IMR-90 (cell line): ENCODE data around the gene ZNF670. TPM values are rescaled to one million over a fixed set of nuclear protein-coding genes. Genes with fewer than 3 reads are reported as not detected.

ENCODE experiments used
- ATAC-seq: fragments of 200-7000 bp; cut with Tn5 transposase; 2 replicates; pipeline ENCODE4 v1.9.1; 2020; ENCODE audit warnings: low read depth, mild to moderate bottlenecking, moderate library complexity
- BruUV-seq: library from RNA; stranded (reverse); fragments of 400-500 nt; replicated peaks from 2 replicates; lab custom pipeline; 2021; lab: Mats Ljungman, UMichigan
- CTCF ChIA-PET: fragments of 300-600 bp; formaldehyde crosslinking; extraction: SDS; loops from one replicate; lab custom pipeline; 2021; ENCODE audit warnings: antibody characterized with exemption; lab: Yijun Ruan, JAX
- POLR2A ChIA-PET: fragments of 300-600 bp; sonication (Branson Sonifier 250); formaldehyde crosslinking; loops from one replicate; lab custom pipeline; 2022; ENCODE audit warnings: antibody characterized with exemption; ENCODE audit not compliant: unreplicated experiment; lab: Charles Lee
- DNase-seq: peaks from one replicate; pipeline ENCODE4 v3.0.0; 2013
- H2AFZ ChIP-seq: replicated peaks from 2 replicates; pipeline ENCODE3; 2013; ENCODE audit warnings: low read length, mild to moderate bottlenecking; ENCODE audit not compliant: poor library complexity
- H2AK5ac ChIP-seq: 2 replicates; pipeline ENCODE4 v1.6.1; 2013; ENCODE audit warnings: low read depth, low read length, inconsistent platforms
- H2AK9ac ChIP-seq: replicated peaks from 2 replicates; pipeline ENCODE3; 2013; ENCODE audit warnings: mild to moderate bottlenecking, low read depth, low read length, moderate library complexity; ENCODE audit not compliant: poor library complexity
- H2BK120ac ChIP-seq: 2 replicates; pipeline ENCODE4 v1.6.1; 2013; ENCODE audit warnings: low read depth, low read length, inconsistent platforms
- H2BK15ac ChIP-seq: 3 replicates; pipeline ENCODE4 v1.6.1; 2013; ENCODE audit warnings: low read depth, low read length, inconsistent platforms
- H2BK20ac ChIP-seq: 2 replicates; pipeline ENCODE4 v1.6.1; 2013; ENCODE audit warnings: low read depth, mild to moderate bottlenecking, inconsistent platforms, low read length, moderate library complexity
- H2BK5ac ChIP-seq: 2 replicates; pipeline ENCODE4 v1.6.1; 2013; ENCODE audit warnings: mild to moderate bottlenecking, low read depth, low read length, inconsistent platforms; ENCODE audit not compliant: poor library complexity, severe bottlenecking
- H3K14ac ChIP-seq: replicated peaks from 2 replicates; pipeline ENCODE4 v1.6.1; 2013; ENCODE audit warnings: low read depth, low read length, inconsistent platforms
- H3K18ac ChIP-seq: 2 replicates; pipeline ENCODE4 v1.6.1; 2013; ENCODE audit warnings: low read depth, low read length, control low read depth
- H3K23ac ChIP-seq: 2 replicates; pipeline ENCODE4 v1.6.1; 2013; ENCODE audit warnings: low read depth, low read length, inconsistent platforms
- H3K27ac ChIP-seq: 2 replicates; pipeline ENCODE4 v1.5.1; 2013; ENCODE audit warnings: mild to moderate bottlenecking, control low read depth, low read length; ENCODE audit not compliant: insufficient read depth
- H3K27me3 ChIP-seq: 2 replicates; pipeline ENCODE4 v1.6.1; 2013; ENCODE audit warnings: low read length; ENCODE audit not compliant: control insufficient read depth, insufficient read depth
- H3K36me3 ChIP-seq: 2 replicates; pipeline ENCODE4 v1.6.1; 2013; ENCODE audit warnings: low read length, mixed read lengths; ENCODE audit not compliant: control insufficient read depth, insufficient read depth
- H3K4ac ChIP-seq: 2 replicates; pipeline ENCODE4 v1.6.1; 2013; ENCODE audit warnings: low read depth, low read length, inconsistent platforms
- H3K4me1 ChIP-seq: 2 replicates; pipeline ENCODE4 v1.6.1; 2013; ENCODE audit warnings: low read length, mixed read lengths; ENCODE audit not compliant: control insufficient read depth, insufficient read depth
- H3K4me2 ChIP-seq: 2 replicates; pipeline ENCODE4 v1.6.1; 2013; ENCODE audit warnings: low read depth, mild to moderate bottlenecking, control low read depth, low read length, moderate library complexity
- H3K4me3 ChIP-seq: 2 replicates; pipeline ENCODE4 v1.5.1; 2013; ENCODE audit warnings: low read depth, mild to moderate bottlenecking, control low read depth, low read length, moderate library complexity; ENCODE audit not compliant: insufficient read depth
- H3K56ac ChIP-seq: 2 replicates; pipeline ENCODE4 v1.6.1; 2013; ENCODE audit warnings: low read length, inconsistent platforms; ENCODE audit not compliant: insufficient read depth; ENCODE audit errors: extremely low read depth
- H3K79me1 ChIP-seq, 2 experiments: 2 replicates each; pipeline ENCODE4 v1.6.1; 2013; ENCODE audit warnings: low read length in 2 of 2, inconsistent platforms in 1 of 2, low read depth in 1 of 2
- H3K9ac ChIP-seq: 2 replicates; pipeline ENCODE4 v1.6.1; 2013; ENCODE audit warnings: low read depth, low read length, control low read depth
- H3K9me1 ChIP-seq: 2 replicates; pipeline ENCODE4 v1.6.1; 2013; ENCODE audit warnings: low read length, inconsistent platforms; ENCODE audit not compliant: insufficient read depth
- H3K9me3 ChIP-seq: 2 replicates; pipeline ENCODE4 v1.6.1; 2013; ENCODE audit warnings: low read length; ENCODE audit not compliant: control insufficient read depth, insufficient read depth
- H4K20me1 ChIP-seq: 2 replicates; pipeline ENCODE4 v1.6.1; 2013; ENCODE audit warnings: low read length, inconsistent platforms; ENCODE audit not compliant: insufficient read depth
- H4K5ac ChIP-seq: 2 replicates; pipeline ENCODE4 v1.6.1; 2013; ENCODE audit warnings: mild to moderate bottlenecking, low read depth, low read length, control low read depth
- H4K8ac ChIP-seq, 2 experiments: 2 replicates each; pipeline ENCODE4 v1.6.1; 2013; ENCODE audit warnings: low read depth in 2 of 2, low read length in 2 of 2, control low read depth in 1 of 2, inconsistent platforms in 1 of 2
- H4K91ac ChIP-seq: 2 replicates; pipeline ENCODE4 v1.6.1; 2013; ENCODE audit warnings: low read depth, low read length, inconsistent platforms; ENCODE audit not compliant: insufficient read depth
- BHLHE40 ChIP-seq: fragments of 150-350 bp; IDR thresholded peaks from 2 replicates; pipeline ENCODE4 v1.6.1; 2016; ENCODE audit warnings: mild to moderate bottlenecking, low read depth, low read length
- CEBPB ChIP-seq: IDR thresholded peaks from 2 replicates; pipeline ENCODE4 v1.6.1; 2012; ENCODE audit warnings: low read depth, low read length, improper control_type of control experiment
- CHD1 ChIP-seq: IDR thresholded peaks from 2 replicates; pipeline ENCODE4 v1.6.1; 2012; ENCODE audit warnings: low read depth, low read length, improper control_type of control experiment
- ELK1 ChIP-seq: fragments of 150-350 bp; IDR thresholded peaks from 2 replicates; pipeline ENCODE4 v1.6.1; 2016; ENCODE audit warnings: low read depth, mild to moderate bottlenecking, low read length, moderate library complexity, borderline replicate concordance
- FOS ChIP-seq: fragments of 150-350 bp; IDR thresholded peaks from 2 replicates; pipeline ENCODE4 v1.6.1; 2016; ENCODE audit warnings: low read depth, low read length
- MAFK ChIP-seq: IDR thresholded peaks from 2 replicates; pipeline ENCODE4 v1.6.1; 2012; ENCODE audit warnings: low read depth, low read length, improper control_type of control experiment
- MAZ ChIP-seq: IDR thresholded peaks from 2 replicates; pipeline ENCODE4 v1.6.1; 2012; ENCODE audit warnings: low read depth, mild to moderate bottlenecking, low read length, improper control_type of control experiment, moderate library complexity, borderline replicate concordance
- MXI1 ChIP-seq: IDR thresholded peaks from 2 replicates; pipeline ENCODE4 v1.6.1; 2012; ENCODE audit warnings: low read depth, mild to moderate bottlenecking, low read length, moderate library complexity, borderline replicate concordance
- NFE2L2 ChIP-seq: fragments of 150-350 bp; IDR thresholded peaks from 2 replicates; pipeline ENCODE4 v1.6.1; 2016; ENCODE audit warnings: low read depth, mild to moderate bottlenecking, low read length
- POLR2A ChIP-seq: IDR thresholded peaks from 2 replicates; pipeline ENCODE4 v1.6.1; 2012; ENCODE audit warnings: mild to moderate bottlenecking, low read depth, low read length
- RAD21 ChIP-seq: IDR thresholded peaks from 2 replicates; pipeline ENCODE4 v1.6.1; 2012; ENCODE audit warnings: low read length, improper control_type of control experiment
- RCOR1 ChIP-seq: IDR thresholded peaks from 2 replicates; pipeline ENCODE4 v1.6.1; 2012; ENCODE audit warnings: mild to moderate bottlenecking, low read length, improper control_type of control experiment; ENCODE audit not compliant: insufficient replicate concordance
- RFX5 ChIP-seq: IDR thresholded peaks from 2 replicates; pipeline ENCODE4 v1.8.0; 2012; ENCODE audit warnings: low read depth, mild to moderate bottlenecking, low read length, moderate library complexity
- SMC3 ChIP-seq: fragments of 150-350 bp; IDR thresholded peaks from 2 replicates; pipeline ENCODE4 v1.6.1; 2016; ENCODE audit warnings: low read depth, mild to moderate bottlenecking, antibody characterized with exemption, low read length, moderate library complexity
- WGBS, 2 experiments: methylation state at CpG; one replicate each; pipeline versions ENCODE4 v1.1.5 to v1.1.7; 2013; ENCODE audit warnings: missing lambda C conversion rate in 2 of 2; ENCODE audit not compliant: insufficient read length in 1 of 2; ENCODE audit errors: extremely low coverage in 2 of 2; 5-methylcytosine and 5-hydroxymethylcytosine counted together
- dilution Hi-C: fragments of 300-500 bp; cut with HindIII; formaldehyde crosslinking; loops from one replicate; pipeline ENCODE4 v1.14.3; 2018; ENCODE audit warnings: low sequenced_read_pairs; ENCODE audit not compliant: unreplicated experiment
- in situ Hi-C: fragments of 300-500 bp; cut with MboI; formaldehyde crosslinking; loops from 3 replicates; pipeline ENCODE4 v1.14.3; 2019; ENCODE audit warnings: low sequenced_read_pairs, inconsistent platforms, mixed read lengths
- intact Hi-C: fragments of 100-400 bp; cut with micrococcal nuclease; formaldehyde crosslinking; loops from 2 replicates; pipeline ENCODE4 v1.10.0; 2022
- polyA plus RNA-seq, 3 experiments: library from polyadenylated mRNA; depleted of rRNA; stranded (reverse); fragments of >200 nt; gene quantifications; 2 replicates each; pipeline ENCODE4 v1.2.3, GENCODE V29; 2012; ENCODE audit warnings: low replicate concordance in 1 of 3
- total RNA-seq: library from RNA; depleted of rRNA; stranded (reverse); fragments of >200 nt; gene quantifications from 2 replicates; pipeline ENCODE4 v1.2.3, GENCODE V29; 2012
- TF ChIP-seq, protein P1 (sequence below): fragments of 150-350 bp; IDR thresholded peaks from 2 replicates; pipeline ENCODE4 v1.6.1; 2017; ENCODE audit warnings: mild to moderate bottlenecking, antibody characterized with exemption, low read length, low read depth
- TF ChIP-seq, protein P2 (sequence below): conservative IDR thresholded peaks from 2 replicates; pipeline ENCODE4 v1.5.1; 2012; ENCODE audit warnings: mild to moderate bottlenecking, low read depth, low read length, improper control_type of control experiment

ZNF670 gene
- total and polyA plus RNA-seq, 2 of the 4 experiments (the other 2 are of a cell fraction): 1.8 to 4.5 TPM

- H2BK5ac ChIP-seq: no peak overlapping the region
- no peak overlapping the region for H2AK5ac ChIP-seq
- H4K20me1 ChIP-seq: no peaks in the 10 kb centered on the region
- H3K9me3 ChIP-seq: peaks cover 4% of the 10 kb centered on the region; the same call in 1 of the 2 replicates
- no peak overlapping the region for H3K9ac ChIP-seq
- H2BK120ac ChIP-seq: no peak overlapping the region
- H2BK15ac ChIP-seq: no peak overlapping the region
- H3K56ac ChIP-seq: no peak overlapping the region
- H3K27me3 ChIP-seq: no peaks in the 10 kb centered on the region
- BruUV-seq: no TSS peak
- no peak overlapping the region for H4K5ac ChIP-seq
- H4K8ac ChIP-seq: no peak overlapping the region
- H3K18ac ChIP-seq: no peak overlapping the region
- H3K79me1 ChIP-seq: no peaks in the 10 kb centered on the region
- intact Hi-C loops: no loop called here
- ChIA-PET POLR2A (interaction anchor here (0.5 kb wide), 1 partner anchor 209 kb away, joined by 3 read pairs; no protein-coding TSS in a partner anchor), CTCF (no interaction called here)
- H3K27ac ChIP-seq: no peak overlapping the region
- no peak overlapping the region for H3K14ac ChIP-seq
- no peak overlapping the region for H3K23ac ChIP-seq
- no peak overlapping the region for H4K91ac ChIP-seq
- H3K9me1 ChIP-seq: no peaks in the 10 kb centered on the region
- no peak overlapping the region for H2AK9ac ChIP-seq
- in situ Hi-C loops: no loop called here
- no peak overlapping the region for H3K4ac ChIP-seq
- no peak overlapping the region for H3K4me2 ChIP-seq
- H2AFZ ChIP-seq: no peak overlapping the region
- ATAC-seq (no peak), DNase-seq (no peak)
- no peaks in the 10 kb centered on the region for H3K36me3 ChIP-seq
- H3K4me3 ChIP-seq: no peak overlapping the region
- no peak for TF ChIP-seq ELK1
- no peak for TF ChIP-seq NFE2L2
- TF ChIP-seq, protein P1, sequence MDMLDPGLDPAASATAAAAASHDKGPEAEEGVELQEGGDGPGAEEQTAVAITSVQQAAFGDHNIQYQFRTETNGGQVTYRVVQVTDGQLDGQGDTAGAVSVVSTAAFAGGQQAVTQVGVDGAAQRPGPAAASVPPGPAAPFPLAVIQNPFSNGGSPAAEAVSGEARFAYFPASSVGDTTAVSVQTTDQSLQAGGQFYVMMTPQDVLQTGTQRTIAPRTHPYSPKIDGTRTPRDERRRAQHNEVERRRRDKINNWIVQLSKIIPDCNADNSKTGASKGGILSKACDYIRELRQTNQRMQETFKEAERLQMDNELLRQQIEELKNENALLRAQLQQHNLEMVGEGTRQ: no peak
- TF ChIP-seq CHD1: no peak
- no peak for TF ChIP-seq RCOR1
- no peak for TF ChIP-seq RAD21
- TF ChIP-seq MXI1: no peak
- TF ChIP-seq RFX5: no peak
- TF ChIP-seq FOS: no peak
- TF ChIP-seq SMC3: no peak
- TF ChIP-seq POLR2A: no peak
- no peak for TF ChIP-seq MAFK
- no peak for TF ChIP-seq MAZ
- TF ChIP-seq, protein P2, sequence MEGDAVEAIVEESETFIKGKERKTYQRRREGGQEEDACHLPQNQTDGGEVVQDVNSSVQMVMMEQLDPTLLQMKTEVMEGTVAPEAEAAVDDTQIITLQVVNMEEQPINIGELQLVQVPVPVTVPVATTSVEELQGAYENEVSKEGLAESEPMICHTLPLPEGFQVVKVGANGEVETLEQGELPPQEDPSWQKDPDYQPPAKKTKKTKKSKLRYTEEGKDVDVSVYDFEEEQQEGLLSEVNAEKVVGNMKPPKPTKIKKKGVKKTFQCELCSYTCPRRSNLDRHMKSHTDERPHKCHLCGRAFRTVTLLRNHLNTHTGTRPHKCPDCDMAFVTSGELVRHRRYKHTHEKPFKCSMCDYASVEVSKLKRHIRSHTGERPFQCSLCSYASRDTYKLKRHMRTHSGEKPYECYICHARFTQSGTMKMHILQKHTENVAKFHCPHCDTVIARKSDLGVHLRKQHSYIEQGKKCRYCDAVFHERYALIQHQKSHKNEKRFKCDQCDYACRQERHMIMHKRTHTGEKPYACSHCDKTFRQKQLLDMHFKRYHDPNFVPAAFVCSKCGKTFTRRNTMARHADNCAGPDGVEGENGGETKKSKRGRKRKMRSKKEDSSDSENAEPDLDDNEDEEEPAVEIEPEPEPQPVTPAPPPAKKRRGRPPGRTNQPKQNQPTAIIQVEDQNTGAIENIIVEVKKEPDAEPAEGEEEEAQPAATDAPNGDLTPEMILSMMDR: no peak
- no peak for TF ChIP-seq CEBPB
- TF ChIP-seq BHLHE40: no peak
- WGBS, 2 experiments: 57% methylated on average over 1 of the region's 4 CpGs; no CpG with 5 or more reads in 1 of the 2 experiments
- no peaks in the 10 kb centered on the region for H3K4me1 ChIP-seq
- dilution Hi-C loops: no loop called here
- no peak overlapping the region for H2BK20ac ChIP-seq
Observed at GRCh38 chr1:247088967-247089366, 10.4 kb upstream of the ZNF670 start.
